ENCODE results near the gene NLRC3.

Gene NLRC3

DNA sequence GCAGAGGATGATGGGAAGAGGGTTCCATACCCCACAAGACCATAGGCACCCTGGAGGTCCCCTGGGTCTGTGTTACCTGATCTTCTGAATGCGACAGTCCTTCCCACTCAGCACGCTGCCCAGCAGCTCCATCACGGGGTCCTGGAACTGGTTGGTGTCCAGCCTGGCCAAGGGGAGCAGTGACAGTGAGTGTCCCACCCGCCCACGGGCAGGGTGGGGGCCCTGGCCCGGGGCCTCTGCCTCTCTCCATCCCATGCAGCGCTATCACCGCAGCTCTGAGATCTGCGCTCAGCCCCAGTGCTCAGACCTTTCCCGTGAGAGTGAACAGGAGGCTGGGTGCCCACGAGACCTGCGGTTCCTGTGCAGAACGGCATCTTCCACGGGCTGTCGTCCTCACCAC is 15.6 kb downstream of the NLRC3 start:
- H3K4me3 ChIP-seq (ENCODE audit: low read depth, low read length) = no peak overlapping the region
- no peaks in the 10 kb centered on the region for H3K36me3 ChIP-seq (ENCODE audit: control insufficient read depth in 2 of 2, insufficient read depth in 1 of 2, low read length in 2 of 2)
- TF ChIP-seq ZNF501 (tag by site-specific recombination; IDR thresholded peaks at IDR 0.05) (no peak), ZNF292 (tag by site-specific recombination; IDR thresholded peaks at IDR 0.05; ENCODE audit: borderline replicate concordance, low read depth) (no peak), ZNF23 (tag by site-specific recombination; IDR thresholded peaks at IDR 0.05; ENCODE audit: borderline replicate concordance) (no peak), MEIS1 (CRISPR knock-in tag; IDR thresholded peaks at IDR 0.05; ENCODE audit: borderline replicate concordance) (no peak), ZNF138 (tag by site-specific recombination; IDR thresholded peaks at IDR 0.05; ENCODE audit: borderline replicate concordance) (no peak), ZNF184 (tag by site-specific recombination; IDR thresholded peaks at IDR 0.05) (no peak), ZNF174 (tag by site-specific recombination; IDR thresholded peaks at IDR 0.05) (no peak), ZNF747 (tag by site-specific recombination; IDR thresholded peaks at IDR 0.05) (no peak), ZNF549 (tag by site-specific recombination; IDR thresholded peaks at IDR 0.05) (no peak), ZNF670 (tag by site-specific recombination; IDR thresholded peaks at IDR 0.05; ENCODE audit: low read depth) (no peak), ZNF140 (tag by site-specific recombination; IDR thresholded peaks at IDR 0.05) (no peak), ZSCAN23 (tag by site-specific recombination; IDR thresholded peaks at IDR 0.05) (no peak), ZNF785 (tag by site-specific recombination; IDR thresholded peaks at IDR 0.05) (no peak), ZNF175 (tag by site-specific recombination; IDR thresholded peaks at IDR 0.05) (no peak)
- TF ChIP-seq, protein P1, sequence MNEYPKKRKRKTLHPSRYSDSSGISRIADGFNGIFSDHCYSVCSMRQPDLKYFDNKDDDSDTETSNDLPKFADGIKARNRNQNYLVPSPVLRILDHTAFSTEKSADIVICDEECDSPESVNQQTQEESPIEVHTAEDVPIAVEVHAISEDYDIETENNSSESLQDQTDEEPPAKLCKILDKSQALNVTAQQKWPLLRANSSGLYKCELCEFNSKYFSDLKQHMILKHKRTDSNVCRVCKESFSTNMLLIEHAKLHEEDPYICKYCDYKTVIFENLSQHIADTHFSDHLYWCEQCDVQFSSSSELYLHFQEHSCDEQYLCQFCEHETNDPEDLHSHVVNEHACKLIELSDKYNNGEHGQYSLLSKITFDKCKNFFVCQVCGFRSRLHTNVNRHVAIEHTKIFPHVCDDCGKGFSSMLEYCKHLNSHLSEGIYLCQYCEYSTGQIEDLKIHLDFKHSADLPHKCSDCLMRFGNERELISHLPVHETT (tag by site-specific recombination; IDR thresholded peaks at IDR 0.05) = no peak
- TF ChIP-seq, protein P2, sequence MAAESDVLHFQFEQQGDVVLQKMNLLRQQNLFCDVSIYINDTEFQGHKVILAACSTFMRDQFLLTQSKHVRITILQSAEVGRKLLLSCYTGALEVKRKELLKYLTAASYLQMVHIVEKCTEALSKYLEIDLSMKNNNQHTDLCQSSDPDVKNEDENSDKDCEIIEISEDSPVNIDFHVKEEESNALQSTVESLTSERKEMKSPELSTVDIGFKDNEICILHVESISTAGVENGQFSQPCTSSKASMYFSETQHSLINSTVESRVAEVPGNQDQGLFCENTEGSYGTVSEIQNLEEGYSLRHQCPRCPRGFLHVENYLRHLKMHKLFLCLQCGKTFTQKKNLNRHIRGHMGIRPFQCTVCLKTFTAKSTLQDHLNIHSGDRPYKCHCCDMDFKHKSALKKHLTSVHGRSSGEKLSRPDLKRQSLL (tag by site-specific recombination; IDR thresholded peaks at IDR 0.05) = no peak
- H3K9me3 ChIP-seq (ENCODE audit: control insufficient read depth, insufficient read depth, low read depth, low read length) = no peaks in the 10 kb centered on the region
- ChIA-PET CTCF (no interaction called here), POLR2A (no interaction called here)
- no peak overlapping the region for H3K27ac ChIP-seq (ENCODE audit: extremely low read depth, low read depth, low read length)
- no peaks in the 10 kb centered on the region; the same call in 1 of the 2 replicates for H3K4me1 ChIP-seq (ENCODE audit: control insufficient read depth, insufficient read depth, low read length)

DNA sequence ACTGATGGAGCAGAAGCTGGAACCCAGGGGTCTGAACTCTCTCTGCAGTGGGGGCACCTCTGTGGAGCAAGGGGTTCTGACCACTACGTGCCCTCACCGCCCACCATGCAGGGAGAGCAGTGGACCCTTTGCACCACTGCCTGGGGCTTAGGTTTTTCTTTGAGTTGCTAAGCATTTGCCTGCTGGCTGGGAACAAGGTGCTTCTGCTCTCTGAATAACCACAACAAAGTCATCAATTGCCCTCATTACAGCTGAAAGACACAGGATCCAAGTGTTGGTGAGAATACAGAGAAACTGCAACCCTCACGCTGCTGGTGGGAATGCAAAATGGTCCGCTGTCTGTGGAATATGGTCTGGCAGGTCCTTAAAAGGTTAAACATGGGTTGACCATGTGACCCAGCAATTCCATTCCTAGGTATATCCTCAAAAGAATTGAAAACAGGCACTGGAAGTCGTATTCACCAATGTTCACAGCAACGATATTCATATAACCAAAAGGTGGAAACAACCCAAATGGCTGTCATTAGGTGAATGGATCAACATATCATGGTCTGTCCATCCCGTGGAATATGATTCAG is 22.8 kb downstream of the NLRC3 start:
- H3K4me1 ChIP-seq (ENCODE audit: control insufficient read depth, insufficient read depth, low read length) = no peaks in the 10 kb centered on the region
- CTCF ChIA-PET = no interaction called here
- H3K4me3 ChIP-seq (ENCODE audit: low read depth, low read length) = no peak overlapping the region
- no peaks in the 10 kb centered on the region for H3K9me3 ChIP-seq (ENCODE audit: control insufficient read depth, insufficient read depth, low read depth, low read length)
- H3K36me3 ChIP-seq (ENCODE audit: control insufficient read depth in 2 of 2, insufficient read depth in 1 of 2, low read length in 2 of 2) = no peaks in the 10 kb centered on the region
- POLR2A ChIA-PET = no interaction called here
- H3K27ac ChIP-seq (ENCODE audit: extremely low read depth, low read depth, low read length) = no peak overlapping the region
- TF ChIP-seq ZNF514 (tag by site-specific recombination; IDR thresholded peaks at IDR 0.05) (no peak), ZNF626 (tag by site-specific recombination; IDR thresholded peaks at IDR 0.05) (no peak), ZNF416 (tag by site-specific recombination; IDR thresholded peaks at IDR 0.05) (no peak), WT1 (tag by site-specific recombination; IDR thresholded peaks at IDR 0.05) (no peak), YY2 (tag by site-specific recombination; IDR thresholded peaks at IDR 0.05) (no peak), ZNF184 (tag by site-specific recombination; IDR thresholded peaks at IDR 0.05) (no peak), ZBTB17 (tag by site-specific recombination; IDR thresholded peaks at IDR 0.05) (no peak), ZNF549 (tag by site-specific recombination; IDR thresholded peaks at IDR 0.05) (no peak)
- TF ChIP-seq, protein P3, sequence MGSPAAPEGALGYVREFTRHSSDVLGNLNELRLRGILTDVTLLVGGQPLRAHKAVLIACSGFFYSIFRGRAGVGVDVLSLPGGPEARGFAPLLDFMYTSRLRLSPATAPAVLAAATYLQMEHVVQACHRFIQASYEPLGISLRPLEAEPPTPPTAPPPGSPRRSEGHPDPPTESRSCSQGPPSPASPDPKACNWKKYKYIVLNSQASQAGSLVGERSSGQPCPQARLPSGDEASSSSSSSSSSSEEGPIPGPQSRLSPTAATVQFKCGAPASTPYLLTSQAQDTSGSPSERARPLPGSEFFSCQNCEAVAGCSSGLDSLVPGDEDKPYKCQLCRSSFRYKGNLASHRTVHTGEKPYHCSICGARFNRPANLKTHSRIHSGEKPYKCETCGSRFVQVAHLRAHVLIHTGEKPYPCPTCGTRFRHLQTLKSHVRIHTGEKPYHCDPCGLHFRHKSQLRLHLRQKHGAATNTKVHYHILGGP (tag by site-specific recombination; IDR thresholded peaks at IDR 0.05) = no peak
- TF ChIP-seq, protein P4, sequence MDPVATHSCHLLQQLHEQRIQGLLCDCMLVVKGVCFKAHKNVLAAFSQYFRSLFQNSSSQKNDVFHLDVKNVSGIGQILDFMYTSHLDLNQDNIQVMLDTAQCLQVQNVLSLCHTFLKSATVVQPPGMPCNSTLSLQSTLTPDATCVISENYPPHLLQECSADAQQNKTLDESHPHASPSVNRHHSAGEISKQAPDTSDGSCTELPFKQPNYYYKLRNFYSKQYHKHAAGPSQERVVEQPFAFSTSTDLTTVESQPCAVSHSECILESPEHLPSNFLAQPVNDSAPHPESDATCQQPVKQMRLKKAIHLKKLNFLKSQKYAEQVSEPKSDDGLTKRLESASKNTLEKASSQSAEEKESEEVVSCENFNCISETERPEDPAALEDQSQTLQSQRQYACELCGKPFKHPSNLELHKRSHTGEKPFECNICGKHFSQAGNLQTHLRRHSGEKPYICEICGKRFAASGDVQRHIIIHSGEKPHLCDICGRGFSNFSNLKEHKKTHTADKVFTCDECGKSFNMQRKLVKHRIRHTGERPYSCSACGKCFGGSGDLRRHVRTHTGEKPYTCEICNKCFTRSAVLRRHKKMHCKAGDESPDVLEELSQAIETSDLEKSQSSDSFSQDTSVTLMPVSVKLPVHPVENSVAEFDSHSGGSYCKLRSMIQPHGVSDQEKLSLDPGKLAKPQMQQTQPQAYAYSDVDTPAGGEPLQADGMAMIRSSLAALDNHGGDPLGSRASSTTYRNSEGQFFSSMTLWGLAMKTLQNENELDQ (tag by site-specific recombination; IDR thresholded peaks at IDR 0.05; ENCODE audit: low read depth) = no peak
- TF ChIP-seq, protein P5, sequence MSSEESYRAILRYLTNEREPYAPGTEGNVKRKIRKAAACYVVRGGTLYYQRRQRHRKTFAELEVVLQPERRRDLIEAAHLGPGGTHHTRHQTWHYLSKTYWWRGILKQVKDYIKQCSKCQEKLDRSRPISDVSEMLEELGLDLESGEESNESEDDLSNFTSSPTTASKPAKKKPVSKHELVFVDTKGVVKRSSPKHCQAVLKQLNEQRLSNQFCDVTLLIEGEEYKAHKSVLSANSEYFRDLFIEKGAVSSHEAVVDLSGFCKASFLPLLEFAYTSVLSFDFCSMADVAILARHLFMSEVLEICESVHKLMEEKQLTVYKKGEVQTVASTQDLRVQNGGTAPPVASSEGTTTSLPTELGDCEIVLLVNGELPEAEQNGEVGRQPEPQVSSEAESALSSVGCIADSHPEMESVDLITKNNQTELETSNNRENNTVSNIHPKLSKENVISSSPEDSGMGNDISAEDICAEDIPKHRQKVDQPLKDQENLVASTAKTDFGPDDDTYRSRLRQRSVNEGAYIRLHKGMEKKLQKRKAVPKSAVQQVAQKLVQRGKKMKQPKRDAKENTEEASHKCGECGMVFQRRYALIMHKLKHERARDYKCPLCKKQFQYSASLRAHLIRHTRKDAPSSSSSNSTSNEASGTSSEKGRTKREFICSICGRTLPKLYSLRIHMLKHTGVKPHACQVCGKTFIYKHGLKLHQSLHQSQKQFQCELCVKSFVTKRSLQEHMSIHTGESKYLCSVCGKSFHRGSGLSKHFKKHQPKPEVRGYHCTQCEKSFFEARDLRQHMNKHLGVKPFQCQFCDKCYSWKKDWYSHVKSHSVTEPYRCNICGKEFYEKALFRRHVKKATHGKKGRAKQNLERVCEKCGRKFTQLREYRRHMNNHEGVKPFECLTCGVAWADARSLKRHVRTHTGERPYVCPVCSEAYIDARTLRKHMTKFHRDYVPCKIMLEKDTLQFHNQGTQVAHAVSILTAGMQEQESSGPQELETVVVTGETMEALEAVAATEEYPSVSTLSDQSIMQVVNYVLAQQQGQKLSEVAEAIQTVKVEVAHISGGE (tag by site-specific recombination; conservative IDR thresholded peaks at IDR 0.05; ENCODE audit: low read depth) = no peak
- TF ChIP-seq, protein P2 (tag by site-specific recombination; IDR thresholded peaks at IDR 0.05) = no peak
